Stimulated activated CD4-positive, alpha-beta T cell treated with anti-CD3 and anti-CD28 coated beads, Interleukin-15, amount 100 ng/mL, for 48 hours (primary cell): ENCODE measurements around the gene RNF169.
"Not testable (repeated sequence)": the region's sequence is repeated elsewhere in the genome, so short reads cannot be mapped to it uniquely, and the experiment has no call there.

Experiments used
- DNase-seq, 2 donors: peaks; one replicate each; pipeline ENCODE4 v3.0.0-alpha.2; 2020; ENCODE audit warnings: low read depth in 2 of 2

Gene RNF169

DNA sequence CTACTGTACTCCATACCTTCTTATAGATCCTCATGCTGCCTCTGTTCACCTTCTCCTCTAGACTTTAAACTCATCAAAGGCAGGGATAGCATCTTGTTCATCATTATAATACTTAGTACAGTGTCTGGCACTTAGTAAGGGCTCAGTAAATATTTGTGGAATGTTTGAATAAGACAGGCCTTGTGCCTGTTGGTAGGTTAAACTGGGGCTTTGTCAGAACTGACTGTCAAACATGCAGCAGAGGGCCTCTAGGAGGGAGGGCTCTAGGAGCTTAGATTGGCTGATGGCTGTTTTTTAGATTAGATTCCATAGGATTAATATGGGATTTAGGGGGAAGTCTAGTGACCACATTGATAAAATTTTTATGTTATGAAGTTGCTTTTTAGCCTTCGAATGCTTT is 70.8 kb downstream of the RNF169 start:
- no peak for DNase-seq

- DNase-seq: no peak
These were observed 72.1 kb downstream of the RNF169 start for GRCh38 chr11:74820763-74821162.

GRCh38 chr11:74822170-74822569 is 73.5 kb downstream of the RNF169 start:
- DNase-seq: no peak

DNA sequence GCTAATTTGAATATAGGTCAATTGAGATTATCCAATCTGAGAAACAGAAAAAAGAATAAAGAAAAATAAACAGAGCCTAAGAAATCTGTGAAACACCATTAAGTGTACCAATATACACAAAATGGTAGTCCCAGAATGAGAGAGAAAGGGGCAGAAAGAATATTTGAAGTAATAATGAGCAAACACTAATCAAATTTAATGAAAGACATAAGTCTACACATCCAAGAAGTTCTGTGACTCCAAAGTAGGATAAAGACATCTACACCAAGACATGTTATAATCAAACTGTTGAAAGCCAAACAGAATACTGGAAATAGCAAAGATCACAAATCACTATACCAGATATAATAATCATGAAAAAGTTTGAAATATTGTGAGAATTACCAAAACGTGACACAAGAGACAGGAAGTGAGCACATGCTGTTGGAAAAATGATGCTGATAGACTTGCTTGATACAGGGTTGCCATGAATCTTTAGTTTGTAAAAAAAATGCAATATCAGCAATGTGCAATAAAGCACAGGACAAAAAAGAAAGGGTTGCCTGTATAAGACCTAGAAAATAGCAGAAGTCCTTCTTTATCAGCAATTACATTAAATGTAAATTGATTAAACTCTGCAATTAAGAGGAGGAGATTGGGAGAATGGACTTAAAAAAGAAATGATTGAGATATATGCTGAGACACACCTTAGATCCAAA is 75.8 kb downstream of the RNF169 start:
- no peak for DNase-seq

- not testable (repeated sequence) for DNase-seq
These were observed 76.9 kb downstream of the RNF169 start for GRCh38 chr11:74825596-74825995.

DNA sequence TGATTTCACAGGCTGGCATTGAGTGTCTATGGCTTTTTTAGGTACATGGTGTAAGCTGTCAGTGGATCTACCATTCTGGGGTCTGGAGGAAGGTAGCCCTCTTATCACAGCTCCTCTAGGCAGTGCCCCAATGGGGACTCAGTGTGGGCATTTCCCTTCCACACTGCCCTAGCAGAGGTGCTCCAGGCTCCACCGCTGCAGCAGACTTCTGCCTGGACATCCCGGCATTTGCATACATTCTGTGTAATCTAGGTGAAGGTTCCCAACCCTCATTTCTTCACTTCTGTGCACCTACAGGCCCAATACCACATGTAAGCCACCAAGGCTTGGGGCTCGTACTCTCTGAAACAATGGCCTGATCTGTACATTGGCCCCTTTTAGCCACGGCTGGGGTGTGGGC is 78.3 kb downstream of the RNF169 start:
- no peak for DNase-seq

DNA sequence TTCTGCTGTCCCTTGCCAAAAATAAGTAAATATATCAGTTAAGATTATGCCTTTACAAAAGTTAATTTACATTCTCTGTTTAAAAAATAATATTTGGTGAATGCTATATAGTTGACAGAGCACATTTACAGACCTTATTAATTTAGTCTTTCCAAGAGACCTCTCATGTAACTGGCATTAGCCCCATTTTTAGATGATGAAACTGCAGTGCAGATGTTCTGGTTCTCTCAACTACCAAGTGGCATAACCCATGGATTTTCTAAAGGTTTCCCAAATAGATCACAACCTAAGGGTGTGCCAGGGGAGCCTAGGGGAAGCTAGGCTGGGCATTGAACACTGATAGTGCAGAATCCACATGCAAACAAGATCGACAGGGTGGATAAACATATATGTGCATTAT is 88.5 kb downstream of the RNF169 start:
- no peak for DNase-seq

GRCh38 chr11:74838188-74838587 is 89.5 kb downstream of the RNF169 start:
- no peak for DNase-seq

DNA sequence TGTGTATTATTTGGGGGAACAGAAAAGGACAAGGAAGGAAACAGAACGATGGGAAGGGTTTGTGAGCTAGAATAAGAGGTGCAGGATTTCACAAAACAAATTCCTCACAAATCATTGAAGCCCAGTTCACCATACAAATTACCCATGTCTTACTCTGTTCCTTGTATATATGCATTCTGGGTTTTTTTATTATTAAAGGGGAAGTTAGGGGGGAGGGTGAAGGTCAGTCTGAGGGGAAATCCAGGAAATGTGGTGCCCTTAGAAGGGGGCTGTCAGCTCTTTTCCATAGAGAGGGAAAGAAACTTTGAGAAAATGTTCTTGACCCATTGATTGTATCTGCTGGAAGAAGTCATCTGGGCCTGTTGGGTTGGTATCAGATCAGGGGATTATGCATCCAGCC is 90.8 kb downstream of the RNF169 start:
- DNase-seq: no peak

- DNase-seq: no peak
These were observed 91.3 kb downstream of the RNF169 start for GRCh38 chr11:74839971-74840370.

GRCh38 chr11:74840486-74840885 is 91.8 kb downstream of the RNF169 start:
- DNase-seq: no peak

GRCh38 chr11:74842967-74843366 is 94.3 kb downstream of the RNF169 start:
- no peak for DNase-seq

- DNase-seq: no peak
These were observed 95.4 kb downstream of the RNF169 start for GRCh38 chr11:74844072-74844471.

- no peak for DNase-seq
These were observed 96.2 kb downstream of the RNF169 start for GRCh38 chr11:74844865-74845264.

- no peak for DNase-seq
These were observed 97.4 kb downstream of the RNF169 start for GRCh38 chr11:74845978-74846517.

DNA sequence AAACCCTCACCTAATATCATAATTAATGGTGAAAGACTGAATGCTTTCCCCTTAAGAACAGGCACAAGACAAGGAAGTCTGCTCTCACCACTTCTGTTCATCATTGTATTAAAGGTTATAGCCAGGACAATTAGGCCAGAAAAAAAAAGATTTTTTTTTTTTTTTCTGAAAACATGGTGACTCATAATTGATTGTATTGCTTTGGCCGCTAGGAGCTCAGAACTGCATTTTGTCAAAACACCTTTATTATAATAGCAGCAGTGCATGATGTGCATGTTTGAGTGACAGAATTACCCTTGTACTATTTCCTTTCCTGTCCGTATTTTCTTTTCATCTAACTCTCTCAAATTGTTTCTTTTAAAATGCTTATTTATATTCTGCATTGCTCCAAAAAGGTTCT is 98.1 kb downstream of the RNF169 start:
- DNase-seq: no peak

GRCh38 chr11:74847395-74847794 is 98.7 kb downstream of the RNF169 start:
- no peak for DNase-seq

DNA sequence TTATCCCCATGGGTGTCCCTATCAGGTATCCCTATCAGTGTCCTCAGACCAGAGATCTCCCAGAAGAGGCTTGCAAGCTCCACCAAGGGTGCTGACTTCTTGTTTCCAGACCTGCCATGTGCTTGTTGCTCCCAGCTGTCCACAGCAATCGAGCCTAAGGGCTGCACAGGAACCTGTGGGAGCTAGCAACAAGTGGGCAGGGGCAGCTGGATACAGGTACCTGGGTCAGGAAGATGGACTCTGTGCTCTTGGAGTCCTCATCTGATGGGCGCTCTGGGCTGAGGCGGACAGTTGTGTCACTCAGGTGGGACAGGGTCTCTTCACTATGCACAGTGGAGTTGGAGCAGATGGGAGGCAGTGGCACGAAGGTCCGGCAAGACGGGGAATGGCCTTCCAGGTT is 99.2 kb downstream of the RNF169 start:
- DNase-seq: no peak

GRCh38 chr11:74849525-74850391 is 101.1 kb downstream of the RNF169 start:
- no peak for DNase-seq

GRCh38 chr11:74853223-74853622 is 104.6 kb downstream of the RNF169 start:
- no peak for DNase-seq

- DNase-seq: no peak
These were observed 112.1 kb downstream of the RNF169 start for GRCh38 chr11:74860743-74861142.

DNA sequence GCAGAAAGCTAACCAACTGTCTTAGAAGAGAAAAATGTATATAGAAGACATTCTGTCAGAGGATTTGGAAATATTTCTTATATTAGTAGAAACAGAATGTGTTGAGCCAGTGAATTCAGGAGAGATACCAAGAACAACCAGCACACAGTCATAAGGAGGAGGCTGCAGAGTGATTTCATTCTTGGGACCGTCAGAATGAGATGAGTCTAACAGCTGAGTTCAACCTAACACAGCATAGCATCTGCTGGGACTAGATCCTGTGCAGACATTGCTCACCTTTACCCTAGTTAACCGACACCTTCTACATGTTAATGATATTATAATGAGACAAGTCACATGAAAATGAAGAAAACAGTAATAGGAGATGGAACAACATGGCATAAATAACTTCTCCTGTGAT is 114.8 kb downstream of the RNF169 start:
- no peak for DNase-seq

GRCh38 chr11:74866557-74866956 is 117.9 kb downstream of the RNF169 start:
- DNase-seq: no peak
